Upper lobe of left lung (tissue), 4 donors: Measurements from ENCODE around the gene TEAD3.

ENCODE experiments used
- EP300 ChIP-seq, 4 donors: sonication (generic); formaldehyde crosslinking; IDR thresholded peaks; one replicate each; pipeline ENCODE4 v1.5.1; 2017; ENCODE audit warnings: antibody characterized with exemption in 4 of 4, control low read depth in 2 of 4
- POLR2A ChIP-seq, 4 donors: fragments of 450-650 bp; IDR thresholded peaks; one replicate each; pipeline ENCODE4 v1.5.1; 2016 to 2017; ENCODE audit warnings: antibody characterized with exemption in 4 of 4, mild to moderate bottlenecking in 2 of 4
- POLR2AphosphoS5 ChIP-seq, 2 donors: sonication (generic); formaldehyde crosslinking; IDR thresholded peaks; one replicate each; pipeline ENCODE4 v1.5.1; 2017; ENCODE audit warnings: antibody characterized with exemption in 2 of 2
- TF ChIP-seq, protein P1 (sequence below), 6 experiments: fragments of 450-650 bp in 4 of 6; fragments of 200-600 bp in 2 of 6; sonication (generic) in 2 of 6; IDR thresholded peaks; one replicate each; pipeline ENCODE4 v1.5.1; 2016 to 2019; ENCODE audit warnings: antibody characterized with exemption in 6 of 6

DNA sequence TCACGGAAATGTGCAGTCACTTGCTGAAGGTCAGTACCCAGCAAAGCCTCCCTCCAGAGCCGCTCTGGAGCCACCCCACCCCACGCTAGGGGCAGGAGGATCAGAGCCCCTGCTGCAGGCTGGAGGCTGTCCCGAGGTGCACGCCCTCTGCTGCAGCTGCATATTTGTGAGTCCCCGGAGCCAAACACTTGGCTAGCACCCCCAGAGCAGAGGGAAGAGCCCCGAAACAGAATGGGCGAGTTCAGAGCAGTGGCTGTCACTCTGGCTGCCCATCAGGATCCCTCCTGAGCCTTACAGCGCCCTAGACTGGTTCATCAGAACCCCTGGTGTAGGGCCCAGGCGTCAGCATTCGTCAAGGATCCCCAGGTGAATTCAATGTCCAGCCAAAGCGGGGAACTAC is 25.3 kb upstream of the TEAD3 start:
- TF ChIP-seq, protein P1, sequence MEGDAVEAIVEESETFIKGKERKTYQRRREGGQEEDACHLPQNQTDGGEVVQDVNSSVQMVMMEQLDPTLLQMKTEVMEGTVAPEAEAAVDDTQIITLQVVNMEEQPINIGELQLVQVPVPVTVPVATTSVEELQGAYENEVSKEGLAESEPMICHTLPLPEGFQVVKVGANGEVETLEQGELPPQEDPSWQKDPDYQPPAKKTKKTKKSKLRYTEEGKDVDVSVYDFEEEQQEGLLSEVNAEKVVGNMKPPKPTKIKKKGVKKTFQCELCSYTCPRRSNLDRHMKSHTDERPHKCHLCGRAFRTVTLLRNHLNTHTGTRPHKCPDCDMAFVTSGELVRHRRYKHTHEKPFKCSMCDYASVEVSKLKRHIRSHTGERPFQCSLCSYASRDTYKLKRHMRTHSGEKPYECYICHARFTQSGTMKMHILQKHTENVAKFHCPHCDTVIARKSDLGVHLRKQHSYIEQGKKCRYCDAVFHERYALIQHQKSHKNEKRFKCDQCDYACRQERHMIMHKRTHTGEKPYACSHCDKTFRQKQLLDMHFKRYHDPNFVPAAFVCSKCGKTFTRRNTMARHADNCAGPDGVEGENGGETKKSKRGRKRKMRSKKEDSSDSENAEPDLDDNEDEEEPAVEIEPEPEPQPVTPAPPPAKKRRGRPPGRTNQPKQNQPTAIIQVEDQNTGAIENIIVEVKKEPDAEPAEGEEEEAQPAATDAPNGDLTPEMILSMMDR (IDR thresholded peaks at IDR 0.05) = no peak
- no peak for TF ChIP-seq POLR2AphosphoS5 (IDR thresholded peaks at IDR 0.05)
- no peak for TF ChIP-seq POLR2A (IDR thresholded peaks at IDR 0.05)
- TF ChIP-seq EP300 (IDR thresholded peaks at IDR 0.05) = no peak
